CD4-positive, alpha-beta T cell (primary cell): ENCODE data around the gene MED13. TPM values are rescaled to one million over a fixed set of nuclear protein-coding genes. Genes with fewer than 3 reads are reported as not detected.

Source experiments
- ATAC-seq: fragments of 200-7000 bp; cut with Tn5 transposase; one replicate; pipeline ENCODE4 v1.10.0; 2022; ENCODE audit warnings: mild to moderate bottlenecking; ENCODE audit not compliant: poor library complexity
- CTCF ChIA-PET: fragments of 350-600 bp; sonication (Branson Sonifier 250); formaldehyde crosslinking; loops from one replicate; lab custom pipeline; 2021; ENCODE audit warnings: antibody characterized with exemption, inconsistent platforms; lab: Charles Lee
- POLR2A ChIA-PET: fragments of 350-600 bp; sonication (Branson Sonifier 250); formaldehyde crosslinking; loops from one replicate; lab custom pipeline; 2021; ENCODE audit warnings: antibody characterized with exemption, inconsistent platforms; lab: Charles Lee
- DNase-seq, 14 experiments: peaks; one replicate each; pipeline ENCODE4 v3.0.0-alpha.2; 2013 to 2020; ENCODE audit warnings: mixed read lengths in 2 of 14
- H3K27ac ChIP-seq, 2 donors: one replicate each; pipeline versions ENCODE4 v1.5.1 to v1.7.0; 2013; ENCODE audit warnings: low read length in 2 of 2, low read depth in 1 of 2, mild to moderate bottlenecking in 1 of 2
- H3K27me3 ChIP-seq, 2 experiments: 1 replicate in 1 of 2; 2 replicates in 1 of 2; pipeline versions ENCODE4 v1.6.1 to v1.7.0; 2013; ENCODE audit warnings: low read length in 2 of 2, control low read depth in 1 of 2, mild to moderate bottlenecking in 1 of 2, moderate library complexity in 1 of 2; ENCODE audit not compliant: insufficient read depth in 2 of 2, control insufficient read depth in 1 of 2
- H3K36me3 ChIP-seq: one replicate; pipeline ENCODE4 v1.6.1; 2013; ENCODE audit warnings: low read length, control low read depth; ENCODE audit not compliant: insufficient read depth
- H3K4me1 ChIP-seq: one replicate; pipeline ENCODE4 v1.6.1; 2013; ENCODE audit warnings: low read length, control low read depth; ENCODE audit not compliant: insufficient read depth
- H3K4me3 ChIP-seq: one replicate; pipeline ENCODE4 v1.5.1; 2013; ENCODE audit warnings: mild to moderate bottlenecking, low read length, moderate library complexity
- H3K9me3 ChIP-seq, 2 experiments: 1 replicate in 1 of 2; 2 replicates in 1 of 2; pipeline versions ENCODE4 v1.6.1 to v1.7.0; 2013; ENCODE audit warnings: low read length in 2 of 2, mild to moderate bottlenecking in 2 of 2, control low read depth in 1 of 2, moderate library complexity in 1 of 2; ENCODE audit not compliant: control insufficient read depth in 1 of 2, insufficient read depth in 1 of 2
- H3K27ac Mint-ChIP-seq: one replicate; pipeline ENCODE4 v1.8.0; 2020; ENCODE audit warnings: mixed read lengths
- H3K27me3 Mint-ChIP-seq: one replicate; pipeline ENCODE4 v1.8.0; 2021; ENCODE audit warnings: mixed read lengths
- H3K36me3 Mint-ChIP-seq: one replicate; pipeline ENCODE4 v1.8.0; 2021; ENCODE audit warnings: low read depth, mixed read lengths
- H3K4me1 Mint-ChIP-seq: one replicate; pipeline ENCODE4 v1.8.0; 2021; ENCODE audit warnings: low read depth, mixed read lengths
- H3K4me3 Mint-ChIP-seq: one replicate; pipeline ENCODE4 v1.8.0; 2020; ENCODE audit warnings: mild to moderate bottlenecking, mixed read lengths
- H3K9me3 Mint-ChIP-seq: one replicate; pipeline ENCODE4 v1.8.0; 2020; ENCODE audit warnings: mixed read lengths
- intact Hi-C, 2 experiments: fragments of 100-400 bp; cut with DNase I in 1 of 2; cut with micrococcal nuclease in 1 of 2; formaldehyde crosslinking; loops; one replicate each; pipeline versions ENCODE4 v1.15.1 to v1.9.0; 2023 to 2025; cut with DNase I, micrococcal nuclease
- total RNA-seq, 174 experiments: library from RNA in 2 of 174; stranded (reverse) in 2 of 174; gene quantifications; one replicate each; pipeline ENCODE4 v1.2.3 and lab custom pipeline; 2021 to 2026
- TF ChIP-seq, protein P1 (sequence below): fragments of 200-600 bp; IDR thresholded peaks from one replicate; pipeline ENCODE4 v1.8.0; 2022; ENCODE audit warnings: antibody characterized with exemption, mild to moderate bottlenecking

Gene MED13
- total RNA-seq, 2 experiments from 2014 or later: 75.7 to 85.8 TPM

DNA sequence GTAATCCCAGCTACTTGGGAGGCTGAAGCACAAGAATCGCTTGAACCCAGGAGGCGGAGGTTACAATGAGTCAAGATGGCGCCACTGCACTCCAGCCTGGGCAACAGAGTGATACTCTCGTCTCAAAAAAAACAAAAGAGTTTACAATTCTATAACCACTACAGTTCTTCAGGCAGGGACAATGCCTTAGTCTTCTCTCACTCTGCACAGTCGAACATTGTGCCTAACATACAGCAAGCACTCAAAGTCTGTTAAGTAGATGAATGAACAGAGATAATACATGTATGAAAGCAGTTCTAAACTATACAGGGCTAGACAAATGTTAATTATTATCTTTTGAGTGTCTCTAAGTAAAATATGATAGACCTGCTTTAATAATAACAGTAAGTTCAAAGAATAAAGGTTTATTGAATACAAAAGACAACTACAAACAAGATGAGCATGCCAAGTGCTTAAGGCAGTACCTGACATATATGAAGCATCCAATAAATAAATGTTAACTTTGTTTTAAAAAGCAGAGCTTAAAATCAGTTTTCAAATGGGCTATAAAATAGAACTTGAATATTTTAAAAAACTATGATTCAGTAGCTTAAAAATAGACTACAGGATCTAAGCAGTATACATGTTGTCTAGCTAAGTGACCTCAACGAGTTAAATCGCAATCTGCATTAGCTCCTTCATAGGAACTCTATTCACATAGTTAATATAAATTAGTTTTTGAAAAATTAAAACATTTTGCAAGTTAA, 156.6 kb downstream of the MED13 start:
- CTCF ChIA-PET: interaction anchor here (1.2 kb wide), 1 partner anchor 18 kb away, joined by 3 read pairs; no protein-coding TSS in a partner anchor
- no peak for ATAC-seq
- intact Hi-C loops: no loop called here
- Mint-ChIP-seq H3K27ac (no peak overlapping the region), H3K4me1 (peaks cover 3% of the 10 kb centered on the region), H3K27me3 (no peaks in the 10 kb centered on the region), H3K4me3 (no peak overlapping the region), H3K36me3 (peaks cover 80% of the 10 kb centered on the region), H3K9me3 (no peaks in the 10 kb centered on the region)
- DNase-seq: no peak
- no peaks in the 10 kb centered on the region for H3K27me3 ChIP-seq
- H3K4me1 ChIP-seq: peaks cover 5% of the 10 kb centered on the region
- TF ChIP-seq, protein P1, sequence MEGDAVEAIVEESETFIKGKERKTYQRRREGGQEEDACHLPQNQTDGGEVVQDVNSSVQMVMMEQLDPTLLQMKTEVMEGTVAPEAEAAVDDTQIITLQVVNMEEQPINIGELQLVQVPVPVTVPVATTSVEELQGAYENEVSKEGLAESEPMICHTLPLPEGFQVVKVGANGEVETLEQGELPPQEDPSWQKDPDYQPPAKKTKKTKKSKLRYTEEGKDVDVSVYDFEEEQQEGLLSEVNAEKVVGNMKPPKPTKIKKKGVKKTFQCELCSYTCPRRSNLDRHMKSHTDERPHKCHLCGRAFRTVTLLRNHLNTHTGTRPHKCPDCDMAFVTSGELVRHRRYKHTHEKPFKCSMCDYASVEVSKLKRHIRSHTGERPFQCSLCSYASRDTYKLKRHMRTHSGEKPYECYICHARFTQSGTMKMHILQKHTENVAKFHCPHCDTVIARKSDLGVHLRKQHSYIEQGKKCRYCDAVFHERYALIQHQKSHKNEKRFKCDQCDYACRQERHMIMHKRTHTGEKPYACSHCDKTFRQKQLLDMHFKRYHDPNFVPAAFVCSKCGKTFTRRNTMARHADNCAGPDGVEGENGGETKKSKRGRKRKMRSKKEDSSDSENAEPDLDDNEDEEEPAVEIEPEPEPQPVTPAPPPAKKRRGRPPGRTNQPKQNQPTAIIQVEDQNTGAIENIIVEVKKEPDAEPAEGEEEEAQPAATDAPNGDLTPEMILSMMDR: no peak
- H3K36me3 ChIP-seq: peaks cover 51% of the 10 kb centered on the region
- H3K27ac ChIP-seq: no peak overlapping the region
- POLR2A ChIA-PET: no interaction called here
- H3K4me3 ChIP-seq: no peak overlapping the region
- H3K9me3 ChIP-seq: no peaks in the 10 kb centered on the region

DNA sequence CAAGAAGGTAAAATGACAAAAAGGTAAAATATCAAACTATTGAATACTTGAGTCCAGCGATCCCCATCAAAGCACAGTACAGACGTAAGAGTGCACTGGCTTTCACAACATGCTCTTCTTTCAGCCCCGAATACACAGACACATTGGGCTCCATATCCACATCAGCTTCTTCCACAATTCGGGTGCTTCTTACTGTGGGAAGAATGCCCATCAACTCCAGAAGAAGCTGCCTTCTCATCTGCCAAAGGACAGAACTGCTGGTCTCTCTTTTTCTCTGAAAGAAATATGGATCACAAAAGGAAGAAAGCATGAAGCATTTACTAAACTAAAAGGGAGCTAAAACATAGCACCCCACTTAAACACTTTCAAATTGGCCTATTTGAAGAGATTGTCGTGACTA, 157.7 kb downstream of the MED13 start:
- no peaks in the 10 kb centered on the region for H3K27me3 Mint-ChIP-seq
- H3K4me1 Mint-ChIP-seq: peaks cover 3% of the 10 kb centered on the region
- ChIA-PET POLR2A (no interaction called here), CTCF (interaction anchor here (0.6 to 1.2 kb wide), 2 partner anchors 12 to 17 kb away, joined by 3 to 4 read pairs; no protein-coding TSS in a partner anchor)
- ATAC-seq (no peak), DNase-seq (no peak)
- no peaks in the 10 kb centered on the region for H3K9me3 Mint-ChIP-seq
- H3K4me3 Mint-ChIP-seq: no peak overlapping the region
- no peak overlapping the region for H3K27ac Mint-ChIP-seq
- TF ChIP-seq, protein P1: no peak
- Histone ChIP-seq H3K27me3 (no peaks in the 10 kb centered on the region), H3K27ac (no peak overlapping the region), H3K9me3 (no peaks in the 10 kb centered on the region), H3K4me1 (peaks cover 5% of the 10 kb centered on the region), H3K4me3 (no peak overlapping the region), H3K36me3 (peaks cover 55% of the 10 kb centered on the region)
- intact Hi-C loops: no loop called here
- peaks cover 77% of the 10 kb centered on the region for H3K36me3 Mint-ChIP-seq

DNA sequence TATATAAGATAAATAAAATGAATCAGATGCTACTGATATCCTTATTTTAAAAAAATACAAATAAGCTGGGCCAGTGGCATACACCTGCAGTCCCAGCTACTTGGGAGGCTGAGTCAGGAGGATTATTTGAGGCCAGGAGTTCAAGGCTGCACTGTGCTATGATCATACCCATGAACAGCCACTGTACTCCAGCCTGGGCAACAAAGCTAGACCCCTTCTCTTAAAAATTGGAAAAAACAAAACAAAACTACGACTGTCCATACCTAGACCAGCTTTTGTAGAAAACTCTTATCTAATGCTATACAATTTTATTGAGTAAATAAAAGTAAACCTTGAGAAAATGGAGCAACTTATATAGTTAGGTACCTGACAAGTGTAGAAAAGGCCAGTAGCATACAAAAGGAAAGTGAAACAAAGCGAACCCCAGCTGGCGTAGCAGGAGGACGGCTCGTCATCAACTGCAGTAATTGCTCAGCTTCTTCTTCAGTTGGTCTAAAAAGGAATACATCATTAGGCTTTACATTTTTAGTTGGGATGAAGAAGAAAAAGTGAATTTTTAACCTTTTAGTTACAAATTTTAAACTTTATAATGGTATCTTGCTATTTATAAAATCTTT, 160.9 kb downstream of the MED13 start:
- Mint-ChIP-seq H3K4me3 (peak overlapping the region; percentile 77), H3K9me3 (no peaks in the 10 kb centered on the region), H3K36me3 (peaks cover 80% of the 10 kb centered on the region), H3K4me1 (peaks cover 3% of the 10 kb centered on the region), H3K27ac (peak overlapping the region; percentile 85), H3K27me3 (no peaks in the 10 kb centered on the region)
- ChIA-PET POLR2A (interaction anchor here (2.6 kb wide), 1 partner anchor 41 kb away, joined by 12 read pairs; the partner anchor contains the start of gene BRIP1), CTCF (interaction anchor here (0.7 kb wide), 1 partner anchor 127 kb away, joined by 3 read pairs; no protein-coding TSS in a partner anchor)
- Histone ChIP-seq H3K27ac (peak overlapping the region in 1 of 2 donors; percentile 49), H3K27me3 (no peaks in the 10 kb centered on the region), H3K4me1 (peaks cover 5% of the 10 kb centered on the region), H3K9me3 (no peaks in the 10 kb centered on the region), H3K36me3 (peaks cover 44% of the 10 kb centered on the region), H3K4me3 (peak overlapping the region; percentile 39)
- peak; percentile 83 for ATAC-seq
- intact Hi-C loops: no loop called here
- TF ChIP-seq, protein P1: no peak
- DNase-seq: peak in 8 of 14 experiments; percentile 7 to 80 (median 30)
